Liver (tissue), 9 donors: ENCODE measurements around the gene DRAXIN. TPM values are rescaled to one million over a fixed set of nuclear protein-coding genes. Genes with fewer than 3 reads are reported as not detected.

Experiments used
- DNase-seq: peaks from one replicate; pipeline ENCODE4 v3.0.0-alpha.2; 2017; ENCODE audit warnings: low spot score
- H3K27ac ChIP-seq, 2 donors: one replicate each; pipeline ENCODE4 v1.7.0; 2013; ENCODE audit warnings: inconsistent platforms in 2 of 2, low read length in 2 of 2, control low read depth in 1 of 2, low read depth in 1 of 2, mild to moderate bottlenecking in 1 of 2
- H3K27me3 ChIP-seq, 4 donors: one replicate each; pipeline versions ENCODE4 v1.6.1 to v1.7.0; 2013; ENCODE audit warnings: low read length in 3 of 4, inconsistent platforms in 1 of 4, mild to moderate bottlenecking in 1 of 4, moderate library complexity in 1 of 4; ENCODE audit not compliant: control insufficient read depth in 4 of 4, insufficient read depth in 4 of 4
- H3K36me3 ChIP-seq, 4 donors: one replicate each; pipeline versions ENCODE4 v1.6.1 to v1.7.0; 2013; ENCODE audit warnings: low read length in 3 of 4, mild to moderate bottlenecking in 3 of 4, low read depth in 1 of 4, moderate library complexity in 1 of 4; ENCODE audit not compliant: control insufficient read depth in 4 of 4, insufficient read depth in 3 of 4
- H3K4me1 ChIP-seq, 4 donors: one replicate each; pipeline versions ENCODE4 v1.6.1 to v1.7.0; 2013; ENCODE audit warnings: low read length in 3 of 4, mild to moderate bottlenecking in 3 of 4, moderate library complexity in 1 of 4; ENCODE audit not compliant: control insufficient read depth in 4 of 4, insufficient read depth in 4 of 4
- H3K4me3 ChIP-seq, 3 donors: one replicate each; pipeline versions ENCODE4 v1.6.1 to v1.7.0; 2013; ENCODE audit warnings: low read length in 3 of 3, control low read depth in 1 of 3, low read depth in 1 of 3, mild to moderate bottlenecking in 1 of 3
- H3K9ac ChIP-seq, 2 donors: one replicate each; pipeline ENCODE4 v1.7.0; 2013; ENCODE audit warnings: low read length in 2 of 2, mild to moderate bottlenecking in 2 of 2, moderate library complexity in 2 of 2, control low read depth in 1 of 2, low read depth in 1 of 2
- H3K9me3 ChIP-seq, 4 donors: one replicate each; pipeline versions ENCODE4 v1.6.1 to v1.7.0; 2013; ENCODE audit warnings: low read length in 3 of 4; ENCODE audit not compliant: control insufficient read depth in 4 of 4
- EGR1 ChIP-seq, 2 donors: IDR thresholded peaks; 2 replicates each; pipeline ENCODE4 v1.6.1; 2016 to 2018; ENCODE audit warnings: antibody characterized with exemption in 2 of 2, low read depth in 2 of 2
- FOXA1 ChIP-seq: IDR thresholded peaks from 2 replicates; pipeline ENCODE4 v1.6.1; 2016; ENCODE audit warnings: antibody characterized with exemption
- FOXA2 ChIP-seq: IDR thresholded peaks from 2 replicates; pipeline ENCODE4 v1.6.1; 2016; ENCODE audit warnings: antibody characterized with exemption
- GABPA ChIP-seq, 2 donors: IDR thresholded peaks in 1 of 2; conservative IDR thresholded peaks in 1 of 2; 2 replicates each; pipeline ENCODE4 v1.6.1; 2016; ENCODE audit warnings: antibody characterized with exemption in 2 of 2, mild to moderate bottlenecking in 1 of 2, moderate library complexity in 1 of 2
- HNF4A ChIP-seq, 2 donors: conservative IDR thresholded peaks; 2 replicates each; pipeline ENCODE4 v1.6.1; 2016; ENCODE audit warnings: antibody characterized with exemption in 2 of 2, mild to moderate bottlenecking in 2 of 2
- HNF4G ChIP-seq: IDR thresholded peaks from 2 replicates; pipeline ENCODE4 v1.6.1; 2016; ENCODE audit warnings: antibody characterized with exemption
- JUND ChIP-seq, 2 donors: IDR thresholded peaks; 2 replicates each; pipeline ENCODE4 v1.6.1; 2016; ENCODE audit warnings: antibody characterized with exemption in 2 of 2
- NR2F2 ChIP-seq: IDR thresholded peaks from 2 replicates; pipeline ENCODE4 v1.6.1; 2016; ENCODE audit warnings: antibody characterized with exemption
- RAD21 ChIP-seq, 2 donors: IDR thresholded peaks; 2 replicates each; pipeline ENCODE4 v1.6.1; 2016; ENCODE audit warnings: antibody characterized with exemption in 2 of 2, mild to moderate bottlenecking in 2 of 2
- RXRA ChIP-seq, 2 donors: IDR thresholded peaks; 2 replicates each; pipeline ENCODE4 v1.6.1; 2017 to 2018; ENCODE audit warnings: antibody characterized with exemption in 2 of 2, mild to moderate bottlenecking in 1 of 2
- SP1 ChIP-seq: IDR thresholded peaks from 2 replicates; pipeline ENCODE4 v1.6.1; 2018; ENCODE audit warnings: antibody characterized with exemption, mild to moderate bottlenecking
- TAF1 ChIP-seq: conservative IDR thresholded peaks from 2 replicates; pipeline ENCODE4 v1.6.1; 2016; ENCODE audit warnings: antibody characterized with exemption, mild to moderate bottlenecking
- YY1 ChIP-seq: IDR thresholded peaks from 2 replicates; pipeline ENCODE4 v1.6.1; 2016; ENCODE audit warnings: antibody characterized with exemption, mild to moderate bottlenecking
- WGBS: extraction: QIAGEN DNeasy Blood & Tissue Kit; methylation state at CpG from one replicate; pipeline ENCODE4 v1.1.7; 2013; 5-methylcytosine and 5-hydroxymethylcytosine counted together
- polyA plus RNA-seq, 2 donors: library from polyadenylated mRNA; stranded (reverse) in 1 of 2; unstranded in 1 of 2; fragments of 200-250 nt in 1 of 2; fragments of >200 nt in 1 of 2; fragmentation: Nextera tagmentation in 1 of 2; extraction: Ambion mirVana in 1 of 2; gene quantifications; one replicate each; pipeline versions ENCODE4 v1.2.1 to v1.2.3, GENCODE V29; 2013 to 2015
- total RNA-seq, 2 donors: library from RNA; depleted of rRNA; stranded (reverse); fragments of >200 nt; gene quantifications; one replicate each; pipeline ENCODE4 v1.2.3, GENCODE V29; 2014
- TF ChIP-seq, protein P1 (sequence below): fragments of 150-350 bp; IDR thresholded peaks from 2 replicates; pipeline ENCODE4 v1.5.1; 2017; ENCODE audit warnings: improper control_type of control experiment, low read depth, low read length; ENCODE audit not compliant: missing input control
- TF ChIP-seq, protein P2 (sequence below): IDR thresholded peaks from 2 replicates; pipeline ENCODE4 v1.6.1; 2016; ENCODE audit warnings: antibody characterized with exemption
- TF ChIP-seq, protein P3 (sequence below): IDR thresholded peaks from 2 replicates; pipeline ENCODE4 v1.6.1; 2016; ENCODE audit warnings: antibody characterized with exemption
- TF ChIP-seq, protein P4 (sequence below): IDR thresholded peaks from 2 replicates; pipeline ENCODE4 v1.6.1; 2016; ENCODE audit warnings: antibody characterized with exemption, mild to moderate bottlenecking
- TF ChIP-seq, protein P5 (sequence below): IDR thresholded peaks from 2 replicates; pipeline ENCODE4 v1.6.1; 2016; ENCODE audit warnings: antibody characterized with exemption
- donor health status: healthy.
- donor health status: healthy.
- donor health status: healthy.
- donor health status: healthy.
- donor health status: healthy.

DRAXIN gene
- total and polyA plus RNA-seq, 4 donors: under 0.01 to 0.01 TPM; not detected in 2

DNA sequence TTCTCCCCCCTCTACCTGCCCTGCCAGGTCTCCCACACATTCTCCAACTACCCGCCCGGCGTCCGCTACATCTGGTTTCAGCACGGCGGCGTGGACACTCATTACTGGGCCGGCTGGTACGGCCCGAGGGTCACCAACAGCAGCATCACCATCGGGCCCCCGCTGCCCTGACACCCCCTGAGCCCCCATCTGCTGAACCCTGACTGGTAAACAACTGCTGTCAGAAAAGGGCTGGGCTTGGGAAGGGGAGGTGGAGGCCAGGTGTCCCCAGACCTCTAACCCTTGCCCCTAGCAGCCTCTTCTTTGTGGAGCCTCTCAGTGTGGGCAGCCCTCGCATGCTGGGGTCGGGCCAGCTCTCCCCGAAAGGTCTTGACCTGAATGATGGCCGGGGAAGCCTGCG is 30.4 kb upstream of the DRAXIN start:
- Histone ChIP-seq H3K4me3 (no peak overlapping the region), H3K4me1 (peaks cover 0 to 3% (median 1%) of the 10 kb centered on the region in 4 donors), H3K27me3 (no peaks in the 10 kb centered on the region), H3K9me3 (no peaks in the 10 kb centered on the region), H3K27ac (no peak overlapping the region), H3K36me3 (peaks cover 0 to 5% (median 1%) of the 10 kb centered on the region in 4 donors), H3K9ac (no peak overlapping the region)
- no peak for DNase-seq
- WGBS: 95% methylated on average over 17 of the region's 17 CpGs
- no peak for TF ChIP-seq RAD21 (IDR thresholded peaks at IDR 0.05)
- no peak for TF ChIP-seq GABPA (IDR thresholded peaks at IDR 0.05 in 1 of 2, conservative IDR thresholded peaks at IDR 0.05 in 1 of 2)
- no peak for TF ChIP-seq HNF4G
- no peak for TF ChIP-seq NR2F2
- TF ChIP-seq, protein P1, sequence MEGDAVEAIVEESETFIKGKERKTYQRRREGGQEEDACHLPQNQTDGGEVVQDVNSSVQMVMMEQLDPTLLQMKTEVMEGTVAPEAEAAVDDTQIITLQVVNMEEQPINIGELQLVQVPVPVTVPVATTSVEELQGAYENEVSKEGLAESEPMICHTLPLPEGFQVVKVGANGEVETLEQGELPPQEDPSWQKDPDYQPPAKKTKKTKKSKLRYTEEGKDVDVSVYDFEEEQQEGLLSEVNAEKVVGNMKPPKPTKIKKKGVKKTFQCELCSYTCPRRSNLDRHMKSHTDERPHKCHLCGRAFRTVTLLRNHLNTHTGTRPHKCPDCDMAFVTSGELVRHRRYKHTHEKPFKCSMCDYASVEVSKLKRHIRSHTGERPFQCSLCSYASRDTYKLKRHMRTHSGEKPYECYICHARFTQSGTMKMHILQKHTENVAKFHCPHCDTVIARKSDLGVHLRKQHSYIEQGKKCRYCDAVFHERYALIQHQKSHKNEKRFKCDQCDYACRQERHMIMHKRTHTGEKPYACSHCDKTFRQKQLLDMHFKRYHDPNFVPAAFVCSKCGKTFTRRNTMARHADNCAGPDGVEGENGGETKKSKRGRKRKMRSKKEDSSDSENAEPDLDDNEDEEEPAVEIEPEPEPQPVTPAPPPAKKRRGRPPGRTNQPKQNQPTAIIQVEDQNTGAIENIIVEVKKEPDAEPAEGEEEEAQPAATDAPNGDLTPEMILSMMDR: no peak
- TF ChIP-seq YY1: no peak
- TF ChIP-seq FOXA1: no peak
- no peak for TF ChIP-seq EGR1 (IDR thresholded peaks at IDR 0.05; ENCODE audit: low read depth in 2 of 2)
- no peak for TF ChIP-seq FOXA2
- TF ChIP-seq, protein P2, sequence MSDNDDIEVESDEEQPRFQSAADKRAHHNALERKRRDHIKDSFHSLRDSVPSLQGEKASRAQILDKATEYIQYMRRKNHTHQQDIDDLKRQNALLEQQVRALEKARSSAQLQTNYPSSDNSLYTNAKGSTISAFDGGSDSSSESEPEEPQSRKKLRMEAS: no peak
- TF ChIP-seq JUND (IDR thresholded peaks at IDR 0.05): no peak
- TF ChIP-seq TAF1: no peak
- TF ChIP-seq, protein P3, sequence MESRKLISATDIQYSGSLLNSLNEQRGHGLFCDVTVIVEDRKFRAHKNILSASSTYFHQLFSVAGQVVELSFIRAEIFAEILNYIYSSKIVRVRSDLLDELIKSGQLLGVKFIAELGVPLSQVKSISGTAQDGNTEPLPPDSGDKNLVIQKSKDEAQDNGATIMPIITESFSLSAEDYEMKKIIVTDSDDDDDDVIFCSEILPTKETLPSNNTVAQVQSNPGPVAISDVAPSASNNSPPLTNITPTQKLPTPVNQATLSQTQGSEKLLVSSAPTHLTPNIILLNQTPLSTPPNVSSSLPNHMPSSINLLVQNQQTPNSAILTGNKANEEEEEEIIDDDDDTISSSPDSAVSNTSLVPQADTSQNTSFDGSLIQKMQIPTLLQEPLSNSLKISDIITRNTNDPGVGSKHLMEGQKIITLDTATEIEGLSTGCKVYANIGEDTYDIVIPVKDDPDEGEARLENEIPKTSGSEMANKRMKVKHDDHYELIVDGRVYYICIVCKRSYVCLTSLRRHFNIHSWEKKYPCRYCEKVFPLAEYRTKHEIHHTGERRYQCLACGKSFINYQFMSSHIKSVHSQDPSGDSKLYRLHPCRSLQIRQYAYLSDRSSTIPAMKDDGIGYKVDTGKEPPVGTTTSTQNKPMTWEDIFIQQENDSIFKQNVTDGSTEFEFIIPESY: no peak
- no peak for TF ChIP-seq SP1
- TF ChIP-seq, protein P4, sequence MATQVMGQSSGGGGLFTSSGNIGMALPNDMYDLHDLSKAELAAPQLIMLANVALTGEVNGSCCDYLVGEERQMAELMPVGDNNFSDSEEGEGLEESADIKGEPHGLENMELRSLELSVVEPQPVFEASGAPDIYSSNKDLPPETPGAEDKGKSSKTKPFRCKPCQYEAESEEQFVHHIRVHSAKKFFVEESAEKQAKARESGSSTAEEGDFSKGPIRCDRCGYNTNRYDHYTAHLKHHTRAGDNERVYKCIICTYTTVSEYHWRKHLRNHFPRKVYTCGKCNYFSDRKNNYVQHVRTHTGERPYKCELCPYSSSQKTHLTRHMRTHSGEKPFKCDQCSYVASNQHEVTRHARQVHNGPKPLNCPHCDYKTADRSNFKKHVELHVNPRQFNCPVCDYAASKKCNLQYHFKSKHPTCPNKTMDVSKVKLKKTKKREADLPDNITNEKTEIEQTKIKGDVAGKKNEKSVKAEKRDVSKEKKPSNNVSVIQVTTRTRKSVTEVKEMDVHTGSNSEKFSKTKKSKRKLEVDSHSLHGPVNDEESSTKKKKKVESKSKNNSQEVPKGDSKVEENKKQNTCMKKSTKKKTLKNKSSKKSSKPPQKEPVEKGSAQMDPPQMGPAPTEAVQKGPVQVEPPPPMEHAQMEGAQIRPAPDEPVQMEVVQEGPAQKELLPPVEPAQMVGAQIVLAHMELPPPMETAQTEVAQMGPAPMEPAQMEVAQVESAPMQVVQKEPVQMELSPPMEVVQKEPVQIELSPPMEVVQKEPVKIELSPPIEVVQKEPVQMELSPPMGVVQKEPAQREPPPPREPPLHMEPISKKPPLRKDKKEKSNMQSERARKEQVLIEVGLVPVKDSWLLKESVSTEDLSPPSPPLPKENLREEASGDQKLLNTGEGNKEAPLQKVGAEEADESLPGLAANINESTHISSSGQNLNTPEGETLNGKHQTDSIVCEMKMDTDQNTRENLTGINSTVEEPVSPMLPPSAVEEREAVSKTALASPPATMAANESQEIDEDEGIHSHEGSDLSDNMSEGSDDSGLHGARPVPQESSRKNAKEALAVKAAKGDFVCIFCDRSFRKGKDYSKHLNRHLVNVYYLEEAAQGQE: no peak
- TF ChIP-seq RXRA (IDR thresholded peaks at IDR 0.05): no peak
- TF ChIP-seq, protein P5, sequence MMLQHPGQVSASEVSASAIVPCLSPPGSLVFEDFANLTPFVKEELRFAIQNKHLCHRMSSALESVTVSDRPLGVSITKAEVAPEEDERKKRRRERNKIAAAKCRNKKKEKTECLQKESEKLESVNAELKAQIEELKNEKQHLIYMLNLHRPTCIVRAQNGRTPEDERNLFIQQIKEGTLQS: no peak
- no peak for TF ChIP-seq HNF4A (conservative IDR thresholded peaks at IDR 0.05)
